ENCODE results near the gene CREBBP.
A peak's percentile ranks its signal among the peaks of the same experiment; 100 is the strongest.

The CREBBP gene

GRCh38 chr16:3879258-3879886 is 1.1 kb downstream of the CREBBP start:
- DNase-seq: peak; percentile 20

GRCh38 chr16:3878610-3879009 is 1.9 kb downstream of the CREBBP start:
- no peak for DNase-seq

- no peak for DNase-seq
Observed at GRCh38 chr16:3876695-3877094, 3.8 kb downstream of the CREBBP start.

- DNase-seq: no peak
Observed at GRCh38 chr16:3876160-3876559, 4.4 kb downstream of the CREBBP start.

DNA sequence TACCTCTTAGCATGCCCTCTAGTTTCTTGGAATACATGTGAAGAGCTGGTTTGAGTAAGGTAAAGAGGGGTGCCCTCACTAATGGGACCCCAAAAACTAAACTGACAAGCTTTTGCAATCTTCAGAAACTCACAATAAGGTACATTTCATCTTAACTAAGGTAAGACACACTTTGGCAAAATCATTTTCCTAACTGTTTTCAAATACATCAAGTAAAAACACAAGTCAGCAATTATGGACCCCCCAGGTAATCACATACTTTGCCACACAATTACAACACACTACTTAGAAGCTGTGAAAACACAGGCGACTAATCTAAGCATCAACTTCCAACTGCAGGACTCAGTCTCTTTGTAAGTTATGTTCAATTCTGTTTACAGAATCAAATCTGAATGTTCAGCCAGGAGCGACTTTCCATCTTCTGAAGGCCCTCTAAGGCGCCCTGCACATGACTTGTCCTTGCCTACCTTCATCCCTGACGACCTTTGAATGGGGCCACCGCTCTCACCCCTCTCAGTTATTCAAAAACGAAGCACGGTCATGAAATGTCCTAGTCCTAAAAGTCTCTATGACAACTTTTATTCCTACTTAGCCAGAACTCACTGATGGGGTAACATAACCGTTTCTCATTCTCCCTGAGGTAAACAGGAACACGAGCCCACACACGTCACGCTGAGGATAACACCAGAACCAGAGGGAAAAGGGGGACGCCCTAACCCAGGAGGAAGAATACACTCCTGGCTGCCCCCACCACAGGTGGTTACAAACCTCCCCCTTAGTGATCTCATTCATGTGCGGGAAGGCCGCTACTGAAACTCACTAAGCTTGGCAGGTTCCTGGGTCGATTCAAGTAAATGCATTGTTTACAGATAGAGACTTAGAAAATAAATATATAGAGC is 5.5 kb downstream of the CREBBP start:
- no peak for DNase-seq

DNA sequence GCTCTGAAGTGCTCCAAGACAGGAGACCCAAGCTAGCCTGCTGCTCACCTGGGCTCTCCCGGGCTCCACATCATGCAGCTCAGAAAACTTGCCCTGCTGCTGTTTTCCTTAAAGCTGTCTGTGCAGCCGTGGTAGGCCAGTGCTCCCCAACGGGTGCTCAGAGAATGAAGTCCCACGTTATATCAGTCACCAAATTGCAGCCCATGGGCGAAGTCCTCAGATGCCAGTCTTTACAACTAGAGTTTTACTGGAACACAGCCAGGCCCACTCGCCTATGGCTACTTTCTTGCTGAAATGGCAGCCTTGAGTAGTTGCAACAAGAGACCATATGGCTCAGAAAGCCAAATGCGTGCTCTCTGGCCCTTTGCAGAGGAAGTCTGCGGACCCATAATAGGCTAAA is 6.3 kb downstream of the CREBBP start:
- DNase-seq: no peak

DNA sequence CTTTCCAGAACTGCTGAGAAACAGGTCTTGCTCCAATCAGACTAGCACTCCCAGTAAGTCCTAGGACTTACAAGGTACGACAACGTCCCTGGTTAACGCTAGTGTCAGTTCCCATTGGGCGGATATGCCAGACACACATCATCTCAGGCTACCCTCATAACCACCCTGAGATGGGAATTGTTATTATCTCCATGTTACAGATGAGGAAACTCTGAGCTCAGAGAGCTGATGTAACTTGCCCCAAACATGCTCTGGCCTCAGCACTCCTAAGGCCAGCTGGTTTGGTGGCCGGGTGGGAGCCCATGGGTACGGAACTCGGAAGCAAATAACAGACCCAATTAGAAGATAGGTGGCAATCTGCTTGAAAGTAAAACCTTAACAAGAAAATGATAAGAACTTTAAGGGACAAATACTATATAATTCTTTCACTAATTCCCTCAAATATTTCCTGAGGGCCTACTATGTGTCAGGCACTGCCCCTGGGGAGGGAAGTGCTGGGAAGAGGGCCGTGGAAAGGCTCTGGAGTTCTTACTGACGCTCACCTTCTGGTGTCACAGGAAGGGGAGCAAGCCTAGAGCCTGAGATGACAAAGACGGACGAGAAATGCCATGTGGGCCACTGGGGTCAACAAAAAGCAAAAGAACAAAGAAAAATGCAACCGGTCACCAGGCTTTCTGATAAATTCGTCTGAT is 6.9 kb downstream of the CREBBP start:
- no peak for DNase-seq

- DNase-seq: no peak
Observed at GRCh38 chr16:3872216-3872895, 8.2 kb downstream of the CREBBP start.

DNA sequence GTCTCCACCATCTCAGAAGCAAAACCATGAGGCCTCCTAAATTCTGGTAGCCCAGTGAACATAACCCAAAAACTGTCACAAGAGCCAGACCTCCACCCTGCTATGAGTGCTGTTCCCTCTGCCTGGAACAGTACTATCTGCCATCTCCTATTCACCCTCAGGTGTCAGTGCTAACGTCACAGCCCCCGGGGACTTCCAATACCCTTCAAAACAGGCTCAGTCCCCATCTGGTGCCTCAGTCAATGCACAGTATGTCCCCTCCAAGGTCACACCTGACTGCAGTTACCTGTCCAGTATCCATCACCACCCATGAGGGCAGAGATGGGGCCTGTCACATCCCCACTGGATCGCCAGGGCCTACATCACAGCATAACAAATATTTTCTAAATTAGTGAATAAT is 11.5 kb downstream of the CREBBP start:
- DNase-seq: no peak

DNA sequence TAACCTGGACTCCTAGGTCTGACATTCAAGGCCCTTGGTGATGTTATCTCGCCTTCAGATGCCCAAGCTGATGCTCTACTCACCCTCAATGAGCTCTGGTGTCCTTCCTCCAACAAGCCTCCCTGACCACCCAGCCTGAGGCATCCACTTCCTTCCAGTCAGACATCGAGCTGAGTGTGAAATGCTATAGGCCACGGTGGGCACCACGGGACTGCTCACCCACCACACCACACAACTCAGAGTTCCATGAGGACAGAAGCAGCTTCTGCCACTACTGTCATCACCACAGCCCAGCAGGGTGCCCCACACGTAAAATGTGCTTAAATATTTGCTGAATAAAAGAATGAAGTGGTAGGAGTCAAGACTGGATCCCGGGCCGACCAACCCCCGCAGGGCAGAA is 12.0 kb downstream of the CREBBP start:
- DNase-seq: no peak

DNA sequence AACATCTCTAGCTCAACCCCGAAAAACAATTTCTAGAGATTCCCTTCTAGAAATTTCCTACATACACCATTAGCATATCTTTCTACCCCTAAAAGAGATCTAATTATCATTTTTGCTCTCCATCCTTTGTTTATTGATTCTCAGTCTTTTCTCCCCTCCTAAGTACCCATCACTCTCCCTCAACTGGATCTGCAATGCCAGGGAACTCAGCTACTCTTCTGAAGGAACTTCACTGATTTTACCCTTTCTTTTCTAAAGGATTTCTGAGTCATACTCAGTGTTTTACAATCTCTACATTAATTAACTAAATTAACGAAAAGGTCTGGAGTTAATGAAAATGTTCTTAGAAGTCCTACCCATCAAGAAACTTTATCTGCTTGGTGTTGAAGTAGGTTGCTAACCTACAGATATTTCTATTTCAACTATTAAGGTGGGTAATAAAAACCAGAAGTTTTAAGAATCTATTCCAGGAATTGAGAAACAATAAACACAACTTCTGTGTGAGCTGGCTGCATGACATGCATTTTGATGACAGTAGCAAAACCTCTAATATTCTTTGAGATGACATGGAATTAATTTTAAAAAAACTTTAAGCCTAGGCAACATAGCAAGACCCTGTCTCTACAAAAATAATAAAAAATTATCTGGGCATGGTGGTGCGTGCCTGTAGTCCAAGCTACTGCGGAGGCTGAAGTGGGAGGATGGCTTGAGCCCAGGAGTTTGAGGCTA is 13.6 kb downstream of the CREBBP start:
- no peak for DNase-seq

DNA sequence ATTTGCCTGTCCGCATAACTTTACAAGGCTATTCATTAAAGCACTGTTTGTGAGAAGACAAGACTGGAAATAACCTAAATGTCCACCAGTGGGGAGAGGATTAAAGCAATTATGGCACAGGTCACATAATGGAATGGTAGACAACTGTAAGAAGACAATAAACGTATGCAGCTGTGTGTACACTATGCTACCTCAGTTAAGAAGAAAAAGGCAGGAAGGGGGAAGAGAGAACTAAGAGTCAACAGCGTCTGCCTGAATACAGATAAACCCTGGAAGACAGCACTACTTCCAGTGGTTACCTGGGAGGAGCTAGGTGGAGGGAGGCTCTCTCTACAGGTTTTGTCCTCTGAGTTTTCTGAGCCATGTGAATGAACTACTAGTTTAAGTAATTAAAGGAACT is 15.3 kb downstream of the CREBBP start:
- DNase-seq: no peak

GRCh38 chr16:3864562-3864961 is 16.0 kb downstream of the CREBBP start:
- no peak for DNase-seq

DNA sequence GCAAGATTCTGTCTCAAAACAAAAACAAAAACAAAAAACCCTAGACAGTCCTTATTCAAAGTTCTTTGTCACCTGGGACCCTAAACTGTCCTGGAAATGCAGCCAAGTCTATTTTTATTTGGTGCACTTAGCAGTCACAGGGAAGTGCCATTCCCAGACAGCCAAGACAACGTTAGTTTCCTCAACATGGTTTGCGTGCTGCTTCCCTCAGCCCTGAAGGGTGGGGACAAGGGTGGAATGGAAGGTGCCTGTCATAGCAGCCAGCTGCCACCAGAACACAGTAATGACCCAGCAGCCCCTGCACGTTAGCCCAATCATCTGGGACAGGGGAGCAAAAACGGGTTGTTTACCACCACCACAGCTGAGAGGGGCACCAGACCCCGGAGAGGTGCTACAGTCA is 16.9 kb downstream of the CREBBP start:
- DNase-seq: no peak

DNA sequence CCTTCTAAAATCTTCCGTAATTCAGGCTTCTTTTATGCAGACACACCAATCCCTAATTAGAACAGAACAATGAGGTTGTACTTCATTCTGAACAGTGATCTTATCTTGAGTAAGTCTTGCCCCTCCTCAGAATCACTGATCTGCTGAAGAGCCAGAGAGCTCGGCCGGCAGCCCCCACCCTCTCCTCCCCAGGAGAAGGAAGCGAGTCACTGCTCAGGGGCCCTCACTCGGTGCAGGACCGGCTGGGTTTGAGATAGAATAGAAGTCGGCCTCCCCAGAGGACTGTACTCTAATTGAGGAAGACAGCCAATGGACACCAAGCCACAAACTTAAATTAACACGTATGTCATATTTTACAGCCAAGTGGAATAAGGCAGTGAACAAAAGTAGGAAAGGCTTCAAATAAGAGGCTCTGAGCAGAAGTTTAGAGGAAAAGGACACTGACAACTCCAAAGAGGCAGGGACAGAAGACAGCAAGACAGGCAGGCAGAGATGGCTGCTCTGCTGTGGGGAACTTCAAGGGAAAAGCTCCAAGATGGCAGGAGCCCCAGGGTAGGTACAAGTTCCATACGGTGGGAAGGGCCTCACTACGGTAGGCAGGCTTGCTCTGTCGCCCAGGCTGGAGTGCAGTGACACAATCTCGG is 18.6 kb downstream of the CREBBP start:
- no peak for DNase-seq

DNA sequence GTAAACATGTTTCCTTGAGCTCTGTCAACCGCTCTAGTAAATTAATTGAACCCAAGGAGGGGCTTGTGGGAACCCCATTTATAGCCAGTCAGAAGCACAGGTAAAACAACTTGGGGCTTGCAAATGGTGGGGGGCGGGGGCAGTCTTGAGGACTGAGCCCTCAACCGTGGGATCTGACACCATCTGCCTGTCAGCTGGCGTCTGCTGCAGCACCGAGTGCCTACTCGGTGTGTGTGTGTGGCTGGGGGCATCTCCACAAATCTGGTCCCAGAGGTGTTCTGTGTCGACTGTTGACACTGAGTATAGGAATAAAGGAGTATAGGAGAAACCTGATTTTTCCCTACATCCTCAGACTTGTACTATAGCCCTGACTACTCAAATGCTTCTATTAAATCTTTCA is 20.6 kb downstream of the CREBBP start:
- no peak for DNase-seq

- DNase-seq: no peak
Observed at GRCh38 chr16:3858801-3859200, 21.7 kb downstream of the CREBBP start.

DNA sequence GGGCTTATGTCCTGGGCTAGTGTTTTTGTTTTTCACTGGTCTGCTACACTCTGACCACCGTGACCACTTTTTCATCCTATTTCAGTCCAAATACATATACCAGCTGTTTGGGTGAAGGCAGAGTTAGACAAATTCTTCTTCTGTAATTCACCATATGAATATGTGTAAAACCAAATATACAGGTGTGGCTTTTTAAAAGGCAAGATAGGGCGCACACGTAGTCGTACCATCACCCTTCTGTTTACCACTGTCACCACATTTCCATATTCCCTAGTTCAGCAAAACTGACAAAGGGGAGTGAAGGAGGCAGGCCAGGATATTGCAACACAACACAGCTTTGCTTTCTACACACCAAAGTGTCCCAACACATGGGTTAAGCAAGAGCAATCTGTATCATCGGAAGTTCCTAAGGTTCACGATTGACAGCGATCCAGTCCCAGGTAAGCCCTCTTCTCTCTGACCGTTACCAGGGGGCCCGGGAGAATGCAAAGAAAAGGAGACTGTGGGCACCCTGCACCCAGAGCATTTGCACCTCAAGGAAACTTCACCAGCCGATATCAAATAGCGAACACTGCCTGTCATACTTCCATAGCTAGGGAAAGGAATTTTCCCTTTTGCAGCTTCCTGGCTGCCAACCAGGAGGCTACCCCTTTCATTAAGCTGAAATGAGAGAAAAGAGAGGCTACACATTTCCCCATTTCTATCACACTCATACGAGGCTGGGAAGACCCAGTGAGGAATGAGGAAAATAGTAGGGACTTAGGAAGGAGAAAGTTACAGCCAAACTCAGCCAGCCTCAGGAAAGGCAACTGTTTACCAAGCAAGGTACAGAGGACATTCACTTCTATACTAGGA is 23.1 kb downstream of the CREBBP start:
- DNase-seq: no peak

- DNase-seq: no peak
Observed at GRCh38 chr16:3856367-3857141, 24.0 kb downstream of the CREBBP start.
